Measurements from ENCODE around the gene ATP13A2. TPM values are rescaled to one million over a fixed set of nuclear protein-coding genes. Genes with fewer than 3 reads are reported as not detected.

The ATP13A2 gene
- total RNA-seq, 2 experiments from 2014 or later, result 25.0 to 28.8 TPM

GRCh38 chr1:16978567-16979474 is 32.9 kb downstream of the ATP13A2 start:
- H3K4me2 ChIP-seq (ENCODE audit: low read length), result no peak overlapping the region
- no peak overlapping the region for H3K27ac ChIP-seq (ENCODE audit: low read depth, low read length, poor library complexity, severe bottlenecking)
- no peak overlapping the region for H3K4me3 ChIP-seq (ENCODE audit: low read depth, low read length, poor library complexity, severe bottlenecking)
- intact Hi-C loops (cut with micrococcal nuclease; ENCODE audit: unreplicated experiment), result no loop called here
- CTCF ChIA-PET (ENCODE audit: unreplicated experiment), result no interaction called here
- no peaks in the 10 kb centered on the region for H3K36me3 ChIP-seq (ENCODE audit: insufficient read depth, low read length)
- no peaks in the 10 kb centered on the region for H3K4me1 ChIP-seq (ENCODE audit: insufficient read depth, low read length, poor library complexity, severe bottlenecking)
- TF ChIP-seq, protein P1, sequence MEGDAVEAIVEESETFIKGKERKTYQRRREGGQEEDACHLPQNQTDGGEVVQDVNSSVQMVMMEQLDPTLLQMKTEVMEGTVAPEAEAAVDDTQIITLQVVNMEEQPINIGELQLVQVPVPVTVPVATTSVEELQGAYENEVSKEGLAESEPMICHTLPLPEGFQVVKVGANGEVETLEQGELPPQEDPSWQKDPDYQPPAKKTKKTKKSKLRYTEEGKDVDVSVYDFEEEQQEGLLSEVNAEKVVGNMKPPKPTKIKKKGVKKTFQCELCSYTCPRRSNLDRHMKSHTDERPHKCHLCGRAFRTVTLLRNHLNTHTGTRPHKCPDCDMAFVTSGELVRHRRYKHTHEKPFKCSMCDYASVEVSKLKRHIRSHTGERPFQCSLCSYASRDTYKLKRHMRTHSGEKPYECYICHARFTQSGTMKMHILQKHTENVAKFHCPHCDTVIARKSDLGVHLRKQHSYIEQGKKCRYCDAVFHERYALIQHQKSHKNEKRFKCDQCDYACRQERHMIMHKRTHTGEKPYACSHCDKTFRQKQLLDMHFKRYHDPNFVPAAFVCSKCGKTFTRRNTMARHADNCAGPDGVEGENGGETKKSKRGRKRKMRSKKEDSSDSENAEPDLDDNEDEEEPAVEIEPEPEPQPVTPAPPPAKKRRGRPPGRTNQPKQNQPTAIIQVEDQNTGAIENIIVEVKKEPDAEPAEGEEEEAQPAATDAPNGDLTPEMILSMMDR (conservative IDR thresholded peaks at IDR 0.05; ENCODE audit: low read length), result no peak
- no peak for TF ChIP-seq EZH2phosphoT487 (IDR thresholded peaks at IDR 0.05; ENCODE audit: borderline replicate concordance, low read depth, low read length)
- no TSS peak for BruUV-seq (replicated peaks)
- POLR2A ChIA-PET, result interaction anchor here (0.5 kb wide), 1 partner anchor 248 kb away, joined by 5 read pairs; no protein-coding TSS in a partner anchor
- no peaks in the 10 kb centered on the region for H3K9me2 ChIP-seq (ENCODE audit: insufficient read depth, low read length)
- no peaks in the 10 kb centered on the region for H3K79me2 ChIP-seq (ENCODE audit: insufficient read depth, low read depth, low read length)
- DNase-seq (ENCODE audit: low spot score), result no peak
- H2AFZ ChIP-seq (ENCODE audit: low read length), result no peak overlapping the region
- no peaks in the 10 kb centered on the region for H3K9me3 ChIP-seq (ENCODE audit: low read length)
- no peaks in the 10 kb centered on the region for H4K20me1 ChIP-seq (ENCODE audit: insufficient read depth, low read length)

GRCh38 chr1:16978139-16978538 is 33.6 kb downstream of the ATP13A2 start:
- BruUV-seq (replicated peaks), result no TSS peak
- CTCF ChIA-PET (ENCODE audit: unreplicated experiment), result no interaction called here
- Histone ChIP-seq H3K4me3 (ENCODE audit: low read depth, low read length, poor library complexity, severe bottlenecking) (no peak overlapping the region), H2AFZ (ENCODE audit: low read length) (no peak overlapping the region), H3K9me2 (ENCODE audit: insufficient read depth, low read length) (no peaks in the 10 kb centered on the region), H3K27ac (ENCODE audit: low read depth, low read length, poor library complexity, severe bottlenecking) (no peak overlapping the region), H3K9me3 (ENCODE audit: low read length) (no peaks in the 10 kb centered on the region), H4K20me1 (ENCODE audit: insufficient read depth, low read length) (no peaks in the 10 kb centered on the region), H3K4me2 (ENCODE audit: low read length) (no peak overlapping the region), H3K36me3 (ENCODE audit: insufficient read depth, low read length) (no peaks in the 10 kb centered on the region), H3K79me2 (ENCODE audit: insufficient read depth, low read depth, low read length) (no peaks in the 10 kb centered on the region), H3K4me1 (ENCODE audit: insufficient read depth, low read length, poor library complexity, severe bottlenecking) (no peaks in the 10 kb centered on the region)
- DNase-seq (ENCODE audit: low spot score), result no peak
- intact Hi-C loops (cut with micrococcal nuclease; ENCODE audit: unreplicated experiment), result no loop called here
- POLR2A ChIA-PET, result interaction anchor here (0.5 kb wide), 1 partner anchor 15 kb away, joined by 4 read pairs; no protein-coding TSS in a partner anchor
- TF ChIP-seq EZH2phosphoT487 (IDR thresholded peaks at IDR 0.05; ENCODE audit: borderline replicate concordance, low read depth, low read length), result no peak
- TF ChIP-seq, protein P1 (conservative IDR thresholded peaks at IDR 0.05; ENCODE audit: low read length), result no peak

DNA sequence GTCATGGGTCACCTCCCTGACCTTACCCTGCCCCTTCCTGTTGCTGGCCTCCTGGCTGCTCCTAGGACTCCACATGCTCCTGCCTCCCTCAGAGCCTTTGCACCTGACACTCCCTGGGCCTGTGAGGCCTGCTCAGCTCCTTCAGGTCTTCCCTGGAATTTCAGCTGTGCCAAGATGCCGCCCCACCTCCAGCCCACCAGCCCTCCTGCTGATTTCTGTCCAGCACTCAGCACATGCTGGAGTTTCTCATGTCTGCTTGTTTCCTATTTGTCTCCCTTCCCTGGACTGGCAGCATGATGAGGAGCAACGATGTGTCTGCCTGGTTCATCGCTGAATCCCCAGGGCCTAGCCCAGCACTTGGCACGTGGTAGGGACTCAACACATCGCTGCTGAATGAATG is 34.4 kb downstream of the ATP13A2 start:
- CTCF ChIA-PET (ENCODE audit: unreplicated experiment), result no interaction called here
- no TSS peak for BruUV-seq (replicated peaks)

More for the DNA sequence above, 34.4 kb downstream of the ATP13A2 start:
- no peak overlapping the region for H3K4me3 ChIP-seq (ENCODE audit: low read depth, low read length, poor library complexity, severe bottlenecking)
- no peak overlapping the region for H3K27ac ChIP-seq (ENCODE audit: low read depth, low read length, poor library complexity, severe bottlenecking)
- no peak for TF ChIP-seq EZH2phosphoT487 (IDR thresholded peaks at IDR 0.05; ENCODE audit: borderline replicate concordance, low read depth, low read length)
- TF ChIP-seq, protein P1 (conservative IDR thresholded peaks at IDR 0.05; ENCODE audit: low read length), result no peak
- no peaks in the 10 kb centered on the region for H3K36me3 ChIP-seq (ENCODE audit: insufficient read depth, low read length)
- POLR2A ChIA-PET, result interaction anchor here (0.5 kb wide), 1 partner anchor 15 kb away, joined by 4 read pairs; no protein-coding TSS in a partner anchor
- DNase-seq (ENCODE audit: low spot score), result no peak
- no peaks in the 10 kb centered on the region for H3K4me1 ChIP-seq (ENCODE audit: insufficient read depth, low read length, poor library complexity, severe bottlenecking)
- no peaks in the 10 kb centered on the region for H3K79me2 ChIP-seq (ENCODE audit: insufficient read depth, low read depth, low read length)
- H3K9me2 ChIP-seq (ENCODE audit: insufficient read depth, low read length), result no peaks in the 10 kb centered on the region
- no peaks in the 10 kb centered on the region for H3K9me3 ChIP-seq (ENCODE audit: low read length)
- intact Hi-C loops (cut with micrococcal nuclease; ENCODE audit: unreplicated experiment), result no loop called here
- H2AFZ ChIP-seq (ENCODE audit: low read length), result no peak overlapping the region
- H3K4me2 ChIP-seq (ENCODE audit: low read length), result no peak overlapping the region
- no peaks in the 10 kb centered on the region for H4K20me1 ChIP-seq (ENCODE audit: insufficient read depth, low read length)
